GM23338 (cell line): ENCODE results near the gene MND1. TPM values are rescaled to one million over a fixed set of nuclear protein-coding genes. Genes with fewer than 3 reads are reported as not detected.

ENCODE experiments used
- ATAC-seq: fragments of 200-7000 bp; cut with Tn5 transposase; 3 replicates; pipeline ENCODE4 v1.9.1; 2020
- DNase-seq: peaks from one replicate; pipeline ENCODE4 v3.0.0-alpha.2; 2015; ENCODE audit warnings: low spot score
- H2AFZ ChIP-seq: fragments of 200-600 bp; sonication (generic); 2 replicates; pipeline ENCODE4 v1.8.0; 2016; ENCODE audit warnings: antibody characterized with exemption, mild to moderate bottlenecking, moderate library complexity
- H3F3A ChIP-seq: fragments of 200-600 bp; sonication (generic); replicated peaks from 2 replicates; pipeline ENCODE4 v1.8.0; 2017; ENCODE audit warnings: antibody characterized with exemption, mixed run types, low read depth
- H3K27ac ChIP-seq: fragments of 200-600 bp; sonication (generic); 2 replicates; pipeline ENCODE4 v1.6.1; 2016; ENCODE audit warnings: low read depth
- H3K27me3 ChIP-seq: fragments of 200-600 bp; sonication (generic); 2 replicates; pipeline ENCODE4 v1.8.0; 2016; ENCODE audit warnings: mild to moderate bottlenecking, mixed run types, moderate library complexity; ENCODE audit not compliant: insufficient read depth
- H3K36me3 ChIP-seq: fragments of 200-600 bp; sonication (generic); 2 replicates; pipeline ENCODE4 v1.8.0; 2016; ENCODE audit warnings: mild to moderate bottlenecking; ENCODE audit not compliant: insufficient read depth
- H3K4me1 ChIP-seq: fragments of 200-600 bp; sonication (generic); 2 replicates; pipeline ENCODE4 v1.8.0; 2016; ENCODE audit warnings: mild to moderate bottlenecking, moderate library complexity; ENCODE audit not compliant: insufficient read depth
- H3K4me2 ChIP-seq: fragments of 200-600 bp; sonication (generic); 2 replicates; pipeline ENCODE4 v1.7.1; 2017; ENCODE audit warnings: mixed run types
- H3K4me3 ChIP-seq: fragments of 200-600 bp; sonication (generic); 2 replicates; pipeline ENCODE4 v1.6.1; 2016; ENCODE audit warnings: mixed run types
- H3K79me2 ChIP-seq: fragments of 200-600 bp; sonication (generic); replicated peaks from 2 replicates; pipeline ENCODE4 v1.8.0; 2017; ENCODE audit warnings: mild to moderate bottlenecking; ENCODE audit not compliant: insufficient read depth
- H3K9me2 ChIP-seq: fragments of 200-600 bp; sonication (generic); 2 replicates; pipeline ENCODE4 v1.8.0; 2017; ENCODE audit not compliant: insufficient read depth
- H4K20me1 ChIP-seq: fragments of 200-600 bp; sonication (generic); replicated peaks from 2 replicates; pipeline ENCODE4 v1.8.0; 2017; ENCODE audit warnings: mild to moderate bottlenecking; ENCODE audit not compliant: insufficient read depth
- H3K27ac Mint-ChIP-seq: 2 replicates; pipeline ENCODE4 v1.8.0; 2020; ENCODE audit warnings: inconsistent platforms, mild to moderate bottlenecking, moderate library complexity, mixed read lengths
- H3K27me3 Mint-ChIP-seq: 3 replicates; pipeline ENCODE4 v1.8.0; 2022; ENCODE audit warnings: low read depth, mild to moderate bottlenecking, moderate library complexity, mixed read lengths, inconsistent platforms; ENCODE audit not compliant: insufficient read depth, poor library complexity
- H3K36me3 Mint-ChIP-seq: 3 replicates; pipeline ENCODE4 v1.8.0; 2021; ENCODE audit warnings: low read depth, mild to moderate bottlenecking, inconsistent platforms, moderate library complexity, mixed read lengths
- H3K4me1 Mint-ChIP-seq: 3 replicates; pipeline ENCODE4 v1.8.0; 2020; ENCODE audit warnings: mild to moderate bottlenecking, inconsistent platforms, mixed read lengths
- H3K4me3 Mint-ChIP-seq: 3 replicates; pipeline ENCODE4 v1.8.0; 2021; ENCODE audit warnings: moderate library complexity, mild to moderate bottlenecking, inconsistent platforms, mixed read lengths
- H3K9me3 Mint-ChIP-seq: 3 replicates; pipeline ENCODE4 v1.8.0; 2020; ENCODE audit warnings: moderate library complexity, mild to moderate bottlenecking, inconsistent platforms, mixed read lengths
- CTCF ChIP-seq, 2 experiments: fragments of 200-600 bp in 1 of 2; sonication (generic) in 1 of 2; conservative IDR thresholded peaks; 2 replicates each; pipeline versions ENCODE4 v1.5.1 to v1.6.1; 2016 to 2017; ENCODE audit warnings: antibody characterized with exemption in 2 of 2, low read depth in 2 of 2, mild to moderate bottlenecking in 2 of 2, moderate library complexity in 1 of 2
- EZH2 ChIP-seq: fragments of 200-600 bp; sonication (generic); IDR thresholded peaks from one replicate; pipeline ENCODE4 v1.8.0; 2017; ENCODE audit warnings: antibody characterized with exemption, mild to moderate bottlenecking, low read depth; ENCODE audit not compliant: unreplicated experiment
- EZH2phosphoT487 ChIP-seq: fragments of 200-600 bp; sonication (generic); IDR thresholded peaks from one replicate; pipeline ENCODE4 v1.8.1; 2018; ENCODE audit warnings: antibody characterized with exemption; ENCODE audit not compliant: unreplicated experiment
- JUNB ChIP-seq: IDR thresholded peaks from one replicate; pipeline ENCODE4 v1.6.1; 2016; ENCODE audit warnings: antibody characterized with exemption; ENCODE audit not compliant: unreplicated experiment
- POLR2AphosphoS5 ChIP-seq: IDR thresholded peaks from 2 replicates; pipeline ENCODE4 v1.6.1; 2016; ENCODE audit warnings: antibody characterized with exemption, low read depth
- STAT1 ChIP-seq: IDR thresholded peaks from one replicate; pipeline ENCODE4 v1.6.1; 2016; ENCODE audit warnings: antibody characterized with exemption; ENCODE audit not compliant: unreplicated experiment
- ZNF114 ChIP-seq: fragments of 250-450 bp; sonication (Bioruptor Pico); IDR thresholded peaks from 2 replicates; pipeline ENCODE4 v1.5.0; 2020; ENCODE audit warnings: mild to moderate bottlenecking, moderate library complexity
- ZNF331 ChIP-seq: fragments of 250-450 bp; sonication (Bioruptor Pico); IDR thresholded peaks from 2 replicates; pipeline ENCODE4 v1.5.0; 2020; ENCODE audit warnings: low read depth, mild to moderate bottlenecking, moderate library complexity
- ZNF462 ChIP-seq: fragments of 250-450 bp; sonication (Bioruptor Pico); IDR thresholded peaks from 2 replicates; pipeline ENCODE4 v1.5.0; 2020; ENCODE audit warnings: mild to moderate bottlenecking, moderate library complexity
- polyA plus RNA-seq: library from polyadenylated mRNA; unstranded; fragments of >200 nt; fragmentation: Nextera tagmentation; extraction: Ambion mirVana; gene quantifications from 2 replicates; pipeline ENCODE4 v1.2.1, GENCODE V29; 2016
- total RNA-seq: library from RNA; depleted of rRNA; stranded (reverse); fragments of >200 nt; shearing (Covaris generic); gene quantifications from 2 replicates; pipeline ENCODE4 v1.2.3, GENCODE V29; 2014

MND1 gene
- total and polyA plus RNA-seq, 2 experiments from 2014 or later, result 22.5 to 63.5 TPM

GRCh38 chr4:153399358-153399757, 54.9 kb downstream of the MND1 start:
- H3K36me3 ChIP-seq, result peaks cover 7% of the 10 kb centered on the region; the same call in 1 of the 2 replicates
- H3K27ac ChIP-seq, result no peak overlapping the region
- DNase-seq (no peak), ATAC-seq (no peak)
- H3K4me3 Mint-ChIP-seq, result no peak overlapping the region
- no peak overlapping the region for H3K4me2 ChIP-seq
- no peaks in the 10 kb centered on the region for H3K9me2 ChIP-seq
- H3K9me3 Mint-ChIP-seq, result no peaks in the 10 kb centered on the region; the same call in 2 of the 3 replicates
- H3K4me3 ChIP-seq, result no peak overlapping the region
- H3F3A ChIP-seq, result no peaks in the 10 kb centered on the region
- no peaks in the 10 kb centered on the region for H3K79me2 ChIP-seq
- no peaks in the 10 kb centered on the region for H3K27me3 Mint-ChIP-seq
- no peak overlapping the region for H3K27ac Mint-ChIP-seq
- no peaks in the 10 kb centered on the region for H3K27me3 ChIP-seq
- H3K36me3 Mint-ChIP-seq, result peaks cover 24% of the 10 kb centered on the region
- no peaks in the 10 kb centered on the region for H4K20me1 ChIP-seq
- TF ChIP-seq CTCF (conservative IDR thresholded peaks at IDR 0.05; ENCODE audit: low read depth in 2 of 2), result no peak
- TF ChIP-seq ZNF331 (CRISPR knock-in tag), result no peak
- TF ChIP-seq EZH2phosphoT487, result no peak
- H2AFZ ChIP-seq, result no peak overlapping the region
- H3K4me1 ChIP-seq, result no peaks in the 10 kb centered on the region
- H3K4me1 Mint-ChIP-seq, result no peaks in the 10 kb centered on the region

- no peak overlapping the region for H3K4me3 Mint-ChIP-seq
- no peak for TF ChIP-seq STAT1
- ATAC-seq (no peak), DNase-seq (no peak)
- no peaks in the 10 kb centered on the region for H3K27me3 Mint-ChIP-seq
- Histone ChIP-seq H3K36me3 (peaks cover 8% of the 10 kb centered on the region), H4K20me1 (no peaks in the 10 kb centered on the region), H3K9me2 (no peaks in the 10 kb centered on the region), H3K4me2 (no peak overlapping the region), H3F3A (no peaks in the 10 kb centered on the region), H3K4me3 (no peak overlapping the region), H3K4me1 (no peaks in the 10 kb centered on the region; the same call in 1 of the 2 replicates), H3K27me3 (no peaks in the 10 kb centered on the region), H2AFZ (no peak overlapping the region), H3K79me2 (no peaks in the 10 kb centered on the region), H3K27ac (no peak overlapping the region)
- H3K27ac Mint-ChIP-seq, result no peak overlapping the region
- peaks cover 46% of the 10 kb centered on the region for H3K36me3 Mint-ChIP-seq
- H3K4me1 Mint-ChIP-seq, result no peaks in the 10 kb centered on the region
- peaks cover 15% of the 10 kb centered on the region for H3K9me3 Mint-ChIP-seq
Observed at GRCh38 chr4:153401501-153401900, 57.0 kb downstream of the MND1 start.

GRCh38 chr4:153402366-153402765, 57.9 kb downstream of the MND1 start:
- no peaks in the 10 kb centered on the region for H3K27me3 Mint-ChIP-seq
- peaks cover 19% of the 10 kb centered on the region for H3K9me3 Mint-ChIP-seq
- DNase-seq, result no peak
- H3K9me2 ChIP-seq, result no peaks in the 10 kb centered on the region
- no peaks in the 10 kb centered on the region for H3F3A ChIP-seq
- no peaks in the 10 kb centered on the region for H3K79me2 ChIP-seq
- no peak for ATAC-seq
- H3K27me3 ChIP-seq, result no peaks in the 10 kb centered on the region
- H3K36me3 ChIP-seq, result peaks cover 13% of the 10 kb centered on the region
- no peaks in the 10 kb centered on the region; the same call in 1 of the 2 replicates for H3K4me1 ChIP-seq
- no peak overlapping the region for H2AFZ ChIP-seq
- H4K20me1 ChIP-seq, result no peaks in the 10 kb centered on the region
- H3K27ac ChIP-seq, result no peak overlapping the region
- H3K4me3 ChIP-seq, result no peak overlapping the region
- H3K4me2 ChIP-seq, result no peak overlapping the region
- H3K4me1 Mint-ChIP-seq, result no peaks in the 10 kb centered on the region
- no peak overlapping the region for H3K4me3 Mint-ChIP-seq
- no peak overlapping the region for H3K27ac Mint-ChIP-seq
- peaks cover 53% of the 10 kb centered on the region for H3K36me3 Mint-ChIP-seq
- no peak for TF ChIP-seq ZNF114 (CRISPR knock-in tag)
- no peak for TF ChIP-seq JUNB
- TF ChIP-seq STAT1, result no peak
- no peak for TF ChIP-seq ZNF331 (CRISPR knock-in tag)
- no peak for TF ChIP-seq EZH2
- no peak for TF ChIP-seq ZNF462 (CRISPR knock-in tag)
- no peak for TF ChIP-seq POLR2AphosphoS5
